Fibroblast of pulmonary artery (primary cell): ENCODE data around the gene MIAT.

Experiments used
- DNase-seq: peaks from one replicate; pipeline ENCODE4 v3.0.0-alpha.2; 2010; ENCODE audit warnings: low read depth
- H3K4me3 ChIP-seq: replicated peaks from 2 replicates; pipeline ENCODE4 v1.5.1; 2011; ENCODE audit warnings: low read depth, mild to moderate bottlenecking, control low read depth, low read length, moderate library complexity
- CTCF ChIP-seq: IDR thresholded peaks from 2 replicates; pipeline ENCODE4 v1.5.1; 2011; ENCODE audit warnings: mild to moderate bottlenecking, control low read depth, low read length, inconsistent platforms; ENCODE audit errors: missing control alignments

The MIAT gene

GRCh38 chr22:26713823-26714449 is 56.5 kb downstream of the MIAT start:
- H3K4me3 ChIP-seq = peak overlapping the region; percentile 24
- DNase-seq = peak; percentile 78
- no peak for TF ChIP-seq CTCF

DNA sequence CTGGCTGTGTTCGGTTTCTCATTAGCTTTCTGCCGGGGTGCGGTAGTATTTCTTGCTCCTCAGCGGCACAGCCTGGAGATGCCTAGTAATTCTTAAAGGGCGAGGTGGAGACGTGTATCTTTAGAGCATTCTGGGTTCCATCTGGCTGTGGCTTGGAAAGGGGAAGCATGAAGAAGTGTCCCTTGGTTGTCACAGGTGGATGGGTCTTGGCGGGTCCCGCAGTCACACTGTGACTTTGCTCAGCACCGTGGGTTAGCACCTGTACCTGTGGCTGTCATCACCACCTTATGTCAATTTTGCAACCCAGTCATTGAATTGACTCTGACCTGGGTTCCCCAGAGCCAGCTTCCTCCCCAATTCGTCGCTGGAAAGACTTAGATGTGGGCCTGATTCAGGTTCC is 57.6 kb downstream of the MIAT start:
- no peak for DNase-seq

DNA sequence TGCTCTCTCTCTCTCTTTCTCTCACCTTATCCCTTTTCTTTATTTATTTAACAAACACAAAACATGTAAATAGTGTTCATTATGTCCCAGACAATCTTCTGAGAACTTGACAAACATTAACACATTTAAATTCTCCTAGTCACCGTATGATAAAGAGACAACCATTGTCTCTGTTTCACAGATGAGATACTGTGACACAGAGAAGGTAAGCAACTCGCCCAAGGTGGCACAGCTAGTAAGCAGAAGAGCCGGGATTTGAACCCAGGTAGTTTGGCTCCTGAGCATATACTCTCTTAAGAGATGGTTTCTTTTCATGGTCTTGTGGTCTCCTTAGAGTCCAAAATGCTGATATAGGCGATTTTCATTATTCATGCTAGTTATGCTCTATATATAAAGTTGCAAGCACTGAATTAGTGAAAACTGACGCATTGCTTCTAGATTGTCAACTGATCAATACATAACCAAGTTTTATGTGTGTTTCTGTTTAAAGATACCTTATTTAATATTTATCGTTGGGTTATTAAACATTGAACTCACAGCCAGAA is 58.1 kb downstream of the MIAT start:
- TF ChIP-seq CTCF = no peak
- no peak for DNase-seq
- no peak overlapping the region for H3K4me3 ChIP-seq

More for the DNA sequence above, 57.6 kb downstream of the MIAT start:
- no peak for TF ChIP-seq CTCF
- H3K4me3 ChIP-seq = no peak overlapping the region

GRCh38 chr22:26718488-26718887 is 61.1 kb downstream of the MIAT start:
- no peak for TF ChIP-seq CTCF
- H3K4me3 ChIP-seq = no peak overlapping the region
- no peak for DNase-seq

DNA sequence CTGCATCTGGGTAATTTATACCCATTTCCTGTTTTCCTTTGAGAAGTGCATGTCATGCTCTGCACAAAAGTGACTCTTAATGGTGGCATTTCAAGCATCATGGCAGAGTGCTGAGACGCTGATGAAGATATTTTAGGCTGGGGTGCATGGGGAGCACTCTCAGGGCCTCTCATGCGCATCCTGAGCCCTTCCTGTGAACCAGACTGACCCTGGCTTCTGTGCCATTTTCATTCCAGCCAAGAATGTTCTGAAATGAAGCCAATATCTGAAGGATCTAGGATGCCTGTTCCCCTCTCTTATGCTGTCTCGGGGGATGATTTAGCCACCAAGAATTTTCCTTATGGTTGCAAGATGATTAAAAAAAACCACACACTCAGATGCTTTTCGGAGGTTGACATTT is 61.5 kb downstream of the MIAT start:
- H3K4me3 ChIP-seq = no peak overlapping the region
- no peak for TF ChIP-seq CTCF
- peak; percentile 86 for DNase-seq

DNA sequence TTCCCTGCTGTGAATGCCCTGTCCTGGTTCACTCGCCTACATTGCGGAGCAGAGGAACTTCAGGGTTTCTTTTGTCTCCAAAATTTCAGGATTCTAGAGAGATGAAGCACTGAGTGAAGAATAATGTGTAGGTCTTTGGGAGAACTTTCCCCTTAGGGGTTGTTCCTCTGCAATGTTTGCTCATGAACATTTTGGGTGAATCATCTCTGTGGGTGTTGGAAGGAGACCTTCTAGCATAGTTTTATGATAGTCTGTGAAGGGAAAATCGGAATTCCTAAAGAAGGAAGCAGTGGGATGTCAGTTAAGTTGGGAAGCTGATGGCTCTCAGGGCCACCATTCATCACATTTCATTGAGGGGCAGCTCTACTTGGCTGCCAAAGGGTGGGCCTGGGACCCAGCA is 64.8 kb downstream of the MIAT start:
- TF ChIP-seq CTCF = no peak
- H3K4me3 ChIP-seq = no peak overlapping the region

DNA sequence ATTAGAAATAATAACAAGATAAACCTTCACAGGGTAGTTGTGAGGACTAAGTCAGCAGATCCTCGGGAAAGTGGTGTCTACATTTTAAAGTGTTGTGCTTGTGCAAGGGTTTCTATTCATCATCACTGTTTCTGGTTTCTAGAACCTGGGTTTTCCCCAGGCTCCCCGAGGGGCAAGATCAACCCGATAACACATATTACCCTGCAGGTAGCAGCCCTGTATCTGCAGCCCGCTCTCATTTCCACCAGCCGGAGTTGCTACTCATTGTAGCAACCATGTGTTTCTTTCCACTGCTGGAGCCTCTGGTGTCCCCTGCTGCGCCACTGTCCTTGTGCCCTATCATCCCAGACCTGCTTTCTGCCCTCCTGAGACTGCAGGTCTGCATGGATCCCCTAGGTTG is 67.0 kb downstream of the MIAT start:
- TF ChIP-seq CTCF = no peak
- DNase-seq = no peak

More for the DNA sequence above, 64.8 kb downstream of the MIAT start:
- DNase-seq = no peak

More for the DNA sequence above, 67.0 kb downstream of the MIAT start:
- no peak overlapping the region for H3K4me3 ChIP-seq
